Stimulated activated CD8-positive, alpha-beta memory T cell treated with anti-CD3 and anti-CD28 coated beads, Interleukin-15, amount 100 ng/mL, for 24 hours (primary cell): ENCODE data around the gene ABCA10.
"Not testable (repeated sequence)": the region's sequence is repeated elsewhere in the genome, so short reads cannot be mapped to it uniquely, and the experiment has no call there.

ENCODE experiments used
- DNase-seq: peaks from one replicate; pipeline ENCODE4 v3.0.0-alpha.2; 2020; ENCODE audit warnings: low read depth

ABCA10 gene

DNA sequence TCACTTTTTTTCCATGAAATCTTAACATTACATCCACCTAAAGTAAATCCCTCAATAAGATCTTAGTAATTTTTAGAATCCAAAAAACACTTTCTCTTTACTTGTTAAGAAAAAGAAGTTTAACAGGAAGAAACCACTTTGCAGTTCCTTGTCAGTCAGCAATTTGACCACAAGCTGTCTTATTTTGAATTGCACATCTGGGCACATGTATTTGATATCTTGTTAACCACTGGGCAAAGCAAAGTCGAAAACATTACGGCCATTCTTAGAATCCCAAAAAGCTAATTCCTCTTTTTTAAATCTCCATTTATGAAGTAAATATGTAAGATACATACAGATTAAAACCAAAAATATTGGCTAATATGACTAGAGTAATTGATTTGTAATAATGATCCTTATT, 1.1 kb downstream of the ABCA10 start:
- DNase-seq, result no peak

DNA sequence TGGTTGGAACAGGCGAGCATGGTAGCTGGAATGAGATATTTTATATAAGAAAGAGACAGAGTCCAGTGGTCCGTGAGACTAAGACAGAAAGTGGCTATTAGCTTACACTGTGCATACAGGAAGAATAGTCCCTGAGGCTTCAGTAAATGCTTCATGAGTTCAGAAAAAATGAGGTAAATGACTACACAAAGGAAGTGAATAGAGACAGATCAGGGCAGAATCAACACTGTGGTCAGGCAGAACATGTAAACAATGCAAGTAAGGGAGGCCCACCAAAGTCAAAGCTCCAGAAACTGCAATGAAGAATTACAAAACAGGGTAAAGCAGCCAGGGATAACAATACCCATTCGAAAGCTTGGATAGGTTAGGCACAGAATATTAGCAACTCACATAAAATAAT, 4.8 kb downstream of the ABCA10 start:
- DNase-seq, result no peak

DNA sequence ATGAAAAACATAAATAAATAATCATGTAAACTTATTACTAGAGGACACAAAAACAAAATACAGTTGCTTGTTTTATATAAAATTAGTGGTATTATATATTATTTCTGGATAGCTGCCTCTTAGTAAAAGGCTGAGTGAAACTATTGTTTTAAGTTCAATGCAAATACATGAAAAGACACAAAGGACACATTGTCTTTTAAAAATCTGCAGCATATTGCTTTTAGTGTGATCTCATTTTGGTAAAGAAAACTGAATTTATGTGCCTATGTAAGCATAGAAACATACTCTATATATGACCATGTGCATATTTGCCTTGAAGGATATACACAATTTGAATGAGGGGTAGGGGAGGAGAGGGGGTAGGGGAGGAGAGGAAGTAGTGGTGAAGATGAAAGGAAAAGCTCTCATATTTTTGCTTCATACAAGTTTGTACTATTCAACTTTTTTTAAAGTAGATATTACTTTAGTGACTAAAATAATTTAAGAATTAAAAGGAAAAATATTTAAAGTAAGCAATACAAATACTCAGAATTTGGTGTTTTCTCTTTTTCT, 5.8 kb downstream of the ABCA10 start:
- DNase-seq, result no peak

DNA sequence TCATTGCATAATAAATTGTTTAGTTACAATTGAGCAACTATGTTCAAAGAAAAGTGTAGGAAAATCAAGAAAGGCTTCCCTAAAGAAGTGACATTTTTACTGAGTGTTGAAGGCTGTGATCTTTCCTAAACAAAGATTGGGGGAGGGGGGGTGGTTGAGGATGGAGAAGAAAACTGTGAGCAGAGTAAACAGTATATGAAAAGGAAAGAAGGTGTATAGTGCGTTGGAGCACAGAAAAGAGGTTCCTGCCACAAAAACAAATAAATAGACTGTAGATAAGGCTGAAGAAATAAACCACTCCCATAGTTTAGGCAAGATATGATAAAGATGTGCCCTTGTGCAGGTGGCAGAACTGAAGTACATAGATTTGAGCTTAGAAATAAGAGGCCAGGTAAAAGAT, 8.5 kb downstream of the ABCA10 start:
- no peak for DNase-seq

DNA sequence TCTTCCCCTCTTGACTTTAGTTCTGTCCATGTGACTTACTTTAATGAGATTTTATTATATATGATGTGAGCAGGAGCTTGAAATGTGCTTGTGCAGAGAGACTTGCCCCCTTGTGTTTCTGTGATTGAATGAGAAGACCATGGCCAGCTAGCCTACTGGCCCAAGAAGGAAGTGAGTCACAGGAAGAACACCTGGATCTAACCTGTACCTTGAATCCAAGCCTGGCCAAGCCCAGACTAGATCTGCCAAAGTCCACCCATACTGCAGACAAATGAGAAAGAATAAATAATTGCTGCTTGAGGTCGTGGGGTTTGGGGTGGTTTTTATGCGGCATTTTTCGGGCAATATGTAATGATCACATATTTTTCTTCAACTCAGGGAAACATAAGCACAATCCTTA, 9.6 kb downstream of the ABCA10 start:
- DNase-seq, result no peak

DNA sequence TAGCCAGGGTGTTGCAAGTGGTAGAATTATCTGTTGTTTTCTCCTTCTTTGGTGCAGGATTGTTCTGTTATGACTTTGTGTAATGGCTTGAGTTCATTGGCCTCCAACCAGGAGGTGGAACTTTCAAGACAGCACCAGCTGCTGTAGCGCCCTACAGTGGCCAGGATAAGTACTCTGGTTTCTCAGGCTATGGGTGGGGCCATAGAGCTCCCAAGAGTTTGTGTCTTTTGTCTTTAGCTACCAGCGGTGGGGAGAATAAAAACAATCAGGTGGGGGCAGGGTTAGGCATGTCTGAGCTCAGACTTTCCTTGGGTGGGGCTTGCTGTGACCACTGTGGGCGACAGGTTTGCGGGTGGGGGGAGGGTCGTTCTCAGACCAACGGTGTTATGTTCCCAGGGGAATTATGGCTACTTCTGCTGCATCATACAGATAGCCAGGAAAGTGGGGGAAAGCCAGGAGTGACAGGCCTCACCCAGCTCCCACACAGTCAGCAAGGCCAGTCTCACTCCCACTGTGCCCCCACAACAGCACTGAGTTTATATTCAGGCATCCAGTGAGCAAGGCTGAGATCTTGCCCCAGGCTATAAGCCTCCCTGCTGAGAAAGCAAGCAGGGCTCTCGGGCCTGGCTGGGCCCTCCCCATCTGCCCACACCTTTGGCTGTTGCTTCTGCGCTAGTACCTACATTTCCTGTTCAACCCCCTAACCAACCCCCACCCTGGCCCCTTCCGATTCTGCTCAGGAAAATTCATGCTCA, 15.4 kb downstream of the ABCA10 start:
- no peak for DNase-seq

DNA sequence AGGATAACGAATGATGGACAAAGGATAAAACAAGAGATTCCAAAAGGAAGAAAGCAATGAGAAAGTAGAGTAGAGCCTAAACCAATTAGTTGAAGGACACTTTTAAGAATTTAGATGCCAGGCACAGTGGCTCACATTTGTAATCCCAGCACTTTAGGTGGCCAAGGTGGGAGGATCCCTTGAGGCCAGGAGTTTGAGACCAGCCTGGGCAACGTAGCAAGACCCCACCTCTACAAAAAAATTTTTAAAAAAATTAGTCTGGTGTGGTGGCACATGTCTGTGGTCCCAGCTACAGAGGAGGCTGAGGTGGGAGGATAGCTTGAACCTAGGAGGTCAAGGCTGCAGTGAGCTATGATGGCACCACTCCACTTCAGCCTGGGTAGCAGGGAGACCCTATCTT, 20.0 kb downstream of the ABCA10 start:
- no peak for DNase-seq

DNA sequence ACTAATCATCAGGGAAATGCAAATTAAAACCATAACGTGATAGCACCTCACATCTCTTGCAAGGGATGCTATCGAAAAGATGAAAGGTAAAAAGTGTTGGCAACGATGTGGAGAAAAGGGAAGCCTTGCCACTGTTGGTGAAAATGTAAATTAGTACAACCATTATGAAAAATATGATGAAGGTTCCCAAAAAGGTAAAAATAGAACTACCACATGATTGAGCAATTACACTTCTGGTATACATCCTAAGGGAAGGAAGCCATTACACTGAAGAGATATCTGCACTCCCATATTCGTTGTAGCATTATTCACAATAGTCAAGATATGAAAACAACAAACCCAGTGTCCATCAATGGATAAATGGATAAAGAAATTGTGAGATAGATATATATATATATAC, 21.5 kb downstream of the ABCA10 start:
- no peak for DNase-seq

DNA sequence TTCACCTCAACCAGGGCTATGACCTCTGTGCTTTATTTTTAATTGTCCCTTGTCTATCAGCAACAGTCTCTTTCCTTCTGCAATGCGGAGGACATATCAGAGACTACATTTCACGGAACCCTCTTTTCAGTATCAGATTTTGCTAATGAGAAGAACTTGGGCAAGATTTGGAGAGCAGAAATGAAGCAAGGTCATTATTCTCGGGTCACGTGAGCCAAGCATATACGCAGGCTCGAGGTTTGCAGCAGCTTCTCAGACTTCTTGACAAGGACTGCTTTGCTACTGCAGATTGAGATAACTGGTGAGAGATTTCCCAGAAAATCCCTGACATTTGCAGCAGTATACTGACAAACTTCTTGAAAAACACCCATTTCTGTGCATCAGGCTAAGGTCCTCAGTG, 30.4 kb downstream of the ABCA10 start:
- DNase-seq, result no peak

DNA sequence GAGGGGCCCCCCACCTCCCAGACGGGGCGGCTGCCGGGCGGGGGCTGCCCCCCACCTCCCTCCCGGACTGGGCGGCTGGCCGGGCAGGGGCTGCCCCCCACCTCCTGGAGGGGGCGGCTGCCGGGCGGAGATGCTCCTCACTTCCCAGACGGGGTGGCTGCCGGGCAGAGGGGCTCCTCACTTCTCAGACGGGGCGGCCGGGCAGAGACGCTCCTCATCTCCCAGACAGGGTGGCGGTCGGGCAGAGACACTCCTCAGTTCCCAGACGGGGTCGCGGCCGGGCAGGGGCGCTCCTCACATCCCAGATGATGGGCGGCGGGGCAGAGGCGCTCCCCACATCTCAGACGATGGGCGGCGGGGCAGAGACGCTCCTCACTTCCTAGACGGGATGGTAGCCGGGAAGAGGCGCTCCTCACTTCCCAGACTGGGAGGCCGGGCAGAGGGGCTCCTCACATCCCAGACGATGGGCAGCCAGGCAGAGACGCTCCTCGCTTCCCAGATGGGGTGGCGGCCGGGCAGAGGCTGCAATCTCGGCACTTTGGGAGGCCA, 32.4 kb downstream of the ABCA10 start:
- DNase-seq, result not testable (repeated sequence)

DNA sequence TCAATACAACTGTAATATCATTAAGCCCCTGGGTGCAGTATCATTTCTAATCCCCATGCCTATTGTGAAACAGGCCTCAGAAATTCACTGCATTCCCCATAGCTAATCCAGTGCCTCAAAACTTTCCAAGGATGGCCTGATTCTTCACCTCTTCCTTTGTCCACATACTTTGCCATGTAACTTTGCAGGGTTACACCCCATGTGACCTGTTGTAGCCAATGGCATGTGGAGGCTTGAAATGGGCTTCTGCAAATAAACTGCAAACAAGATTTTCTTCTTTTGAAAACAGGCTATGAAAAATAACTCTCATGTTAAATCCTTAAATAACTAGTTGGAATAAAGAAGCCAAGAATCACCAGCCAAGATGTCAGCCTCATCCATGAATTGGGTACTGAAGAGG, 35.9 kb downstream of the ABCA10 start:
- no peak for DNase-seq

DNA sequence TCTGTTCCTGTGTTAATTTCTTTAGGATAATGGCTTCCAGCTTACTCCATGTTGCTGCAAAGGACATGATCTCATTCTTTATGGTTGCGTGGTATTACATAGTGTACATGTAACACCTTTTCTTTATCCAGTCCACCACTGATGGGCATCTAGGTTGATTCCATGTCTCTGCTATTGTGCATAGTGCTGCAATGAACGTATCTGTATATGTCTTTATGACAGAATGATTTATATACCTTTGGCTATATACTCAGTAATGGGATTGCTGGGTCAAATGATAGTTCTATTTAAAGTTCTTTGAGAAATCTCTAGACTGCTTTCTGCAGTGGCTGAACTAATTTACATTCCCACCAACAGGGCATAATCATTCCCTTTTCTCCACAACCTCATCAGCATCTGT, 39.8 kb downstream of the ABCA10 start:
- no peak for DNase-seq

DNA sequence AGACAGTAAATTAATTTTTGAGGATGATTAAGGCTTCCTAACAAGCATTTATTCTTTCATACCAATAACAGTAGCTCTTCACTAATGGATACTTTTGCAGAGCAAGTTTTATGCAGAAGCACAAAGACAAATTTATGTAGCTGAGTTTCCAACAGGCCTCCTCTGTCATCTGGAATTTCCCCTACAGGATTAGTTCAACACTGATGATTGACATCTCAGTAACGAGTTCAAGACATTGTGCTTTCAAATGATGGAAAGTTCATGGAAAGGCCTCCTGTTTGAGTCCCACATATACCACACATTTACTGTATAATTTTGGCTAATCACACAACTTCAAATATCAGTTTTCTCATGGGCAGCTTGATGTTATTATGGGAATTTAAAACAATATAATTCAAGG, 40.6 kb downstream of the ABCA10 start:
- DNase-seq, result no peak

DNA sequence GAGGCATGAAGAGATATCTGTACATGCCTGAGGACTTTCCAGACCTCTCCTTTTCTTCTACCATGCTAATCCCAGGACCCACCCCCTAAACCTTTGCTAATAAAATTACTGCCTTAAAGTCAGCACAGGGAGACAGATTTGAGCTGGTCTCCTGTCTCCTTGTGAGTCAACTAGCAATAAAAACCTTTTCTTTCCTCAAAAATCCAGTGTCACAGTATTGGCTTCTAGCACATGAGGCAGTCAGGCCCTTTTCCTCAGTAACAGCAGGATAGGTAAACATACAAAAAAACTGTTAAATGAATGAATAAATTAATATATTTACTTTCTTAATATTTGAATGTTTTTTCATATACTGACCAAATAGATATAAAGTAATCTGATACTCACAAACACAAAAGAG, 41.3 kb downstream of the ABCA10 start:
- DNase-seq, result no peak

DNA sequence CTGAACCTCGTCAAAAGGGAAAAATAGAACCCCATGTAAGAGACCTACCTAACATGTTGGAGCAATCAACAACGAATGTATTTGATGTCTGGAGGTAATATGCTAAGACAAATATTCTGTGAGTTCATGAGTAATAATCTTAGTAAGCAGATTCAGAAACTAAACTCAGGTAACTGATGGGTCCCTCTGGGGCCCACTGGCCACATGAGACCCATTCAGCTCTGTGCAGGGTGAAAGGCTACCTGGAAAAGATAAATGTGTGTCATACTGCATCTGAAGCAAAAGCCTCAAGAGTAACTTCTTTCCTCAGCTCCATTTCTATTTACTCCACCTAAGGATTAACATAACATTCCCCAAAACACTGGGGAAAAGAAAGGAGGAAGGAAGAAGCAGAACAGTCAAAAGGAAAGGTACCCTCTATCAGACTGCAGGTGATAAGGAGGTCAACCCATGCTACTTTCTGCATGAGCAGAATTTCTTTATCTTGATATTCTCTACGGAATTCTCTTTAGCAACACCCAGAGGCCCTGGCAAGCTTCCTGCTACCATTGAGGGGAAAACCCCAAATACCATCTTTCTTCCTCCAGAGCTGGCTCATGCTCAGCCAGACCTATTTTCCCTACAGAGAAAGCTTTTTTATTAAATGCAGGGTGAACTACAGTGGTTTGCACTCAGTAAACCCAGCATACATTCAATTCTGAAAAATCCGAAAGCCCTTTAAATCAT, 49.2 kb downstream of the ABCA10 start:
- DNase-seq, result no peak

DNA sequence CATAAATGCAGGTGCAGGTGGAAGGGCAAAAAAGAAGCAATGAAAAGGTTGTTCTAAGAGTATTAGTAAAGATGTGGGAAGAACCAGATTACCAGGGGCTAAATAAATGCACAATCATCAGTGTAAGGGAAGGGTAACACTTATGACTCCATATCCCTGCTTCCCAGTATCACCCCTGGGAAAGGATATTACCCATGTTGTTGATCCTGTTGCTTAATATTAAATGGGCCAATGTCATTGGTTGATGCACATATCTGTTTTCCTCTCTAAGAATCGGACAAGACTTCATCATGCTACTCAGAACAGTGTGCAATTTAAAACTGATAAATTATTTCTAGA, 52.2 kb downstream of the ABCA10 start:
- no peak for DNase-seq

DNA sequence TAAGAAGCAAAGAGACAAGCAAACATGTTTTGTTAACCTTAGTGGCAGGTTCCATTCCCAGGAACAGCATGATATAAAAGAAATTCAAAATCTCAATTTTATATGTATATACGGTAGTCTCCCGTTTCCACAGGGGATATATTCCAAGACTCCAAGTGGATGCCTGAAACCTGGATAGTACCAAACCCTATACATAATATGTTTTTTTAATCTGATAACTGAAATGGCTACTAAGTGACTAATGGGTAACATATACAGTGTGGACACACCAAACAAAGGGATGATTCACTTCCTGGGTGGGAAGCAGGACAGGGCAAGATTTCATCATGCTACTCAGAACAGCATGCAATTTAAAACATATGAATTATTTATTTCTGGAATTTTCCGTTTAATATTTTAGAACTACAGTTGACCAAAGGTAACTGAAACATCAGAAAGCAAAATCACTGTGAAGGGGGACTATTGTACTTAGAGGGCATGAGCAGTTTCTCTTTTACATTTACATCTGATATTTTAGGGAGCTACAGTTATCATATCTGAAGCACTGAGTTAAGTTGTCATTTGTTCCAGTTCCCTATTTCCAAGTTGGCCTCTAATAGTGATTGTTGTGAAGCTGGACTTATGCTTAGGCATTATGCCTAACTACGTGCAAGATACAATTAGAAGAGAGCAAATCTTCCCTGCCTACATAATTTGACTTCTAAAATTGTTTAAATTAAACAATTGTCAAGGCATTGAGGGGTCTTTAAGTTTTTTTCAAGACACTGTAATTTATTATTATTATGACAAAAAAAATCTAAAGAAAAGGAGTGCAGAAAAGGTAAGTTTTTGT, 52.8 kb downstream of the ABCA10 start:
- DNase-seq, result no peak

DNA sequence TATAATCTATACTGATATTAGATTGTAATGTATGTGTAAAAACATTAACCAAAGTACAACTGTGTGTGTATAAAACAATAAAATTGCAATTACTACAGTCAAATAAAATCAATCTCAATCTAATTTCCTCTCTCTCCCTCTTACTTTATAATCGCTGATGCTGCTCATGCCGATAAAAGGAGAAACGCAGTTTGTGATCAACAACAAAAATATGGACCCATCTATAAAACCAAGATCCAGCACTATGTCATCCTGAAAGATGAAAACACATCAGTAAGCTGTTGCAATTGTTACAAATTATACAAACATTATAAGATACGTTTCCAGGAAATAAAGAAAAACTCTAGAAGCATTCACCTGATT, 53.4 kb downstream of the ABCA10 start:
- no peak for DNase-seq

DNA sequence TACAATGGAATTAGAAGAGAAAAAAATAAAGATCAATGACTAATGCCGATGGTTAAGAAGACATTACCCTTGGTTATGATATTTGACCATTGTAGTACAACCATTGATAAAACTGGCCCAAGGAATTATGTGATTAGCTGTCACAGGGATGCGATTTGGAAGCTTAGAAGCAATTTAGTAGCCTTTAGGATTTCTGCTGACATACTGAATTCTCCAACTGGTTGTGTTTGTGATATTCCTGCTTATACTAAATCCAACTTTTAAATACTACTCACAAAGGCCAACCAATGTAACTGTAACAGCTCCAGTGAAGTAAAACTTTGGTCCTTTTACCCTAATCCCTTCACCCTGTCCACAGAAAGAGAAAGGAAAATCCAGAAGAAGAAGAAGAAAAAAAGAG, 55.5 kb downstream of the ABCA10 start:
- no peak for DNase-seq

DNA sequence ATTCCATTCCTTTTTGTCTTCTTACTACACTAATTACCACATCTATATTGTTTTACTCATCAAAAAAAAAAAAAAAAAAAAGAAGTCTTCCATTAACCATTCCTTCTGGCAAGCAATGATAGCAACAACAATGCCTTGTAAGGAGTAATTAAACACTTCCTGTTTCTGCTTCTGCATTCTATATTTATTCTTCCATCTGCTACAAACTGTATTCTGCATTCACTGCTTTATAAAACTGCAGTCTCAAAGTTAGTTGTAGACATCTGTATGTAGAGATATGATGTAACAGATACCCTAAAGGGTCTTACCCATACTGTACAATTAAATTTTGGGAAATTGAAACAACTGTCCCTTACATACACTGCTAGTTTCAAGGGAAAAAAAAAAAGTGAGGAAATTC, 58.2 kb downstream of the ABCA10 start:
- no peak for DNase-seq

DNA sequence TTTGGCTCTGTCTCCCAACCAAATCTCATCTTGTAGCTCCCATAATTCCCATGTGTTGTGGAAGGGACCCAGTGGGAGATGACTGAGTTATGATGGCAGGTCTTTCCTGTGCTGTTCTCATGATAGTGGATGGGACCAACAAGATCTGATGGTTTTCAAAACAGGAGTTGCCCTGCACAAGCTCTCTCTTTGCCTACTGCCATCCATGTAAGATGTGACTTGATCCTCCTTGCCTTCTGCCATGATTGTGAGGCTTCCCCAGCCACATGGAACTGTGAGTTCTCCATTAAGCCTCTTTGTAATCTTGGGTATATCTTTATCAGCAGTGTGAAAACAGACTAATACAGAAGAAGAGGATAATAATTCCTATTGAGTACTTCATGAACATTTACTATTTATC, 60.0 kb downstream of the ABCA10 start:
- DNase-seq, result not testable (repeated sequence)

DNA sequence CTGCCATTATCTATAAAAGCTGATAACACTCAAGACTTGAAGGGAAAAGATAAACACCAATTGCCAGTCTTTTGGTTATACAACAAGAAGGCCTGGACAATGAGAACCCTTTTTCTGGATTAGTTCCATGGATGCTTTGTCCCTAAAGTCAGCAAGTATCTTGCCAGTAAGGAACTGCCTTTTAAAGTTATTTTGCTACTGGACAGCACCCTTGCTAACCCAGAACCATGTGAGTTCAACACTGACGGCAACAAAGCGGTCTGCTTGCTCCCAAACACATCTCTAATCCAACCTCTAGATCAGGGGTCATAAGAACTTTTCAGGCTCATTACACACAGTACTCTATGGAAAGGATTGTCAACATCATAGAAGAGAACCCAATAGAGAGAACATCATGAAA, 61.7 kb downstream of the ABCA10 start:
- DNase-seq, result no peak

DNA sequence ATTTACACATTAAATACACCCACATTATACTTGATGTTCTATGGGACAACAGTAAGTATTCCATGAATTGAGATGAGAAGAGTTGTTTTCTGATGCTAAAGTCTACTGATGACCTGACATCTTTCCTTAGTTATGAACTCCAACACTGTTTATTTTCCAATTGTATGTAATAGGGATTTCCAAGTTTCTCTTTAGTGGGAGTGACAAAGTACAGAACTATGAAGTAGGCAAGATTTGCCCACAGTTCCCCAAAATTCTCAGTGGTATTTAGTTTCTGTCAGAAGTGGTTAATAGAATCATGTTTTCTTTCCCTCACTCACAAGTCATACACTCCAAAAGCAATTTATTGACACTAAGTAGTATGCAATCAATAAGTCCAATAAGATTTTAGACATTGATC, 64.4 kb downstream of the ABCA10 start:
- no peak for DNase-seq
